Mesendoderm (in vitro differentiated cells): ENCODE data around the gene TMX1.

Experiments used
- DNase-seq: peaks from one replicate; pipeline ENCODE4 v3.0.0; 2013
- H2AK5ac ChIP-seq: 2 replicates; pipeline ENCODE4 v1.6.1; 2013; ENCODE audit warnings: low read length, inconsistent platforms
- H2BK120ac ChIP-seq: 2 replicates; pipeline ENCODE4 v1.6.1; 2013; ENCODE audit warnings: low read depth, mild to moderate bottlenecking, low read length, moderate library complexity, mixed read lengths
- H2BK15ac ChIP-seq: replicated peaks from 2 replicates; pipeline ENCODE4 v1.6.1; 2013; ENCODE audit warnings: low read depth, mild to moderate bottlenecking, moderate library complexity
- H2BK5ac ChIP-seq: 2 replicates; pipeline ENCODE4 v1.6.1; 2013; ENCODE audit warnings: low read length, inconsistent platforms
- H3K18ac ChIP-seq: 2 replicates; pipeline ENCODE4 v1.6.1; 2013; ENCODE audit warnings: mild to moderate bottlenecking, low read length, mixed read lengths
- H3K23ac ChIP-seq: one replicate; pipeline ENCODE4 v1.6.1; 2013; ENCODE audit warnings: low read length
- H3K27ac ChIP-seq: 2 replicates; pipeline ENCODE4 v1.5.1; 2013; ENCODE audit warnings: low read depth, mild to moderate bottlenecking, inconsistent platforms, low read length, moderate library complexity
- H3K27me3 ChIP-seq: 2 replicates; pipeline ENCODE4 v1.6.1; 2013; ENCODE audit warnings: low read length, control low read depth, mild to moderate bottlenecking, inconsistent platforms; ENCODE audit not compliant: insufficient read depth, poor library complexity
- H3K36me3 ChIP-seq: 2 replicates; pipeline ENCODE4 v1.6.1; 2013; ENCODE audit warnings: low read length, inconsistent platforms; ENCODE audit not compliant: control insufficient read depth, insufficient read depth
- H3K4ac ChIP-seq: one replicate; pipeline ENCODE4 v1.6.1; 2013; ENCODE audit warnings: low read depth, mild to moderate bottlenecking, low read length, moderate library complexity
- H3K4me1 ChIP-seq: 2 replicates; pipeline ENCODE4 v1.6.1; 2013; ENCODE audit warnings: low read depth, low read length, inconsistent platforms; ENCODE audit not compliant: control insufficient read depth
- H3K4me2 ChIP-seq: 2 replicates; pipeline ENCODE4 v1.6.1; 2013; ENCODE audit warnings: low read length
- H3K4me3 ChIP-seq: 2 replicates; pipeline ENCODE4 v1.5.1; 2013; ENCODE audit warnings: mild to moderate bottlenecking, low read length
- H3K56ac ChIP-seq: one replicate; pipeline ENCODE4 v1.6.1; 2013; ENCODE audit warnings: low read length
- H3K79me1 ChIP-seq: 2 replicates; pipeline ENCODE4 v1.6.1; 2013; ENCODE audit warnings: low read length, inconsistent platforms
- H3K79me2 ChIP-seq: 2 replicates; pipeline ENCODE4 v1.6.1; 2013; ENCODE audit warnings: mild to moderate bottlenecking, low read length; ENCODE audit not compliant: control insufficient read depth, insufficient read depth
- H3K9ac ChIP-seq: 2 replicates; pipeline ENCODE4 v1.6.1; 2013; ENCODE audit warnings: low read length, inconsistent platforms
- H4K5ac ChIP-seq: one replicate; pipeline ENCODE4 v1.6.1; 2013; ENCODE audit warnings: low read length
- H4K8ac ChIP-seq: one replicate; pipeline ENCODE4 v1.6.1; 2013; ENCODE audit warnings: low read depth, mild to moderate bottlenecking, control low read depth, low read length, moderate library complexity
- WGBS: extraction: QIAGEN DNeasy Blood & Tissue Kit; methylation state at CpG from one replicate; pipeline ENCODE4 v1.1.7; 2013; ENCODE audit warnings: low lambda C conversion rate, missing lambda C conversion rate; ENCODE audit not compliant: insufficient coverage; ENCODE audit errors: extremely low coverage; 5-methylcytosine and 5-hydroxymethylcytosine counted together

TMX1 gene

DNA sequence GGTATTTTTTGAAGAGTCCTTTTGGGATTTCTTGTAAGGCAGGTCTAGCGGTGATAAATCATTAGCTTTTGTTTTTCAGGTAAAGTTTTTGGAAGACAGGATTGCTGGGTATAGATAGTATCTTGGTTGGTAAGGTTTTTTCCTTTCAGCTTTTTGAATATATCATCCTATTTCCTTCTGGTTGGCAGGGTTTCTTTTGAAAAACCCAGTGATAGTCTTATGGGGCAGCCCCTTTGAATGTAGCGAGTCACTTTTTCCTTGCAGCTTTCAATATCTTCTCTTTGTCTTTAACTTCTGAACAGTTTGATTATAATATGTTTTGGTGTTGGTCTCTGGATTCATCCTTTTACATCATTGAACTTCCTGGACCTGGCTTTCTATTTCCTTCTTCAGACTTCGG is 20.2 kb downstream of the TMX1 start:
- Histone ChIP-seq H2AK5ac (no peak overlapping the region), H3K4me3 (no peak overlapping the region)

DNA sequence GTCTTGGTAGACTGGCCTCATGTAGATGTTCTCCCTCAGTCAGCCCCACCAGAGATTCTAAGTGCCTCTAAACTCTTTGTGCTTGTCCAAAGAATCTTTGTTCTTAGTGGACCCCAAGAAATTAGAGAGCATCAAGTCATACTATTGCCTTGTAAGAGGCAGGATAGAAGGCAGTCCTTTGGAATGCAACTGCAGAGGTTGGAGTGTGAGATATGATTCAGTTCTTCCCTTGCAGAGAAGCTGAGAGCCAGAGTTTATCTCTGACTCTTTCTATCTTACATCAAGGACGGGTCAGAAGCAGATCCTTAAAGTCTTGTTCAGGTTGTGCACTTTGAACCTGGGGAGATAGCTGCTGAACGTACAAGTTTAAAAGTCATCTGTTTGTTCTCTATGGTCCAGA is 21.1 kb downstream of the TMX1 start:
- DNase-seq = no peak
- no peak overlapping the region for H2AK5ac ChIP-seq
- no peak overlapping the region for H3K27ac ChIP-seq
- H3K79me1 ChIP-seq = peaks cover 2% of the 10 kb centered on the region
- H3K36me3 ChIP-seq = no peaks in the 10 kb centered on the region
- H3K4me3 ChIP-seq = no peak overlapping the region
- H3K9ac ChIP-seq = no peak overlapping the region
- no peaks in the 10 kb centered on the region for H3K27me3 ChIP-seq
- H2BK5ac ChIP-seq = no peak overlapping the region
- H4K8ac ChIP-seq = no peak overlapping the region
- no peak overlapping the region for H2BK15ac ChIP-seq
- no peak overlapping the region for H4K5ac ChIP-seq
- H2BK120ac ChIP-seq = no peak overlapping the region
- H3K23ac ChIP-seq = no peak overlapping the region
- no peak overlapping the region for H3K56ac ChIP-seq
- H3K4me2 ChIP-seq = no peak overlapping the region
- no peaks in the 10 kb centered on the region for H3K4me1 ChIP-seq
- WGBS = no CpG with 5 or more reads among the region's 2 CpGs
- H3K18ac ChIP-seq = no peak overlapping the region
- no peak overlapping the region for H3K4ac ChIP-seq
- no peaks in the 10 kb centered on the region for H3K79me2 ChIP-seq

More for the DNA sequence above, 20.2 kb downstream of the TMX1 start:
- no peak overlapping the region for H2BK120ac ChIP-seq
- WGBS = no CpG with 5 or more reads among the region's 3 CpGs
- no peak overlapping the region for H3K4ac ChIP-seq
- no peak overlapping the region for H2BK5ac ChIP-seq
- H3K23ac ChIP-seq = no peak overlapping the region
- peaks cover 2% of the 10 kb centered on the region for H3K79me1 ChIP-seq
- H3K36me3 ChIP-seq = no peaks in the 10 kb centered on the region
- no peak for DNase-seq
- no peak overlapping the region for H3K9ac ChIP-seq
- no peak overlapping the region for H4K5ac ChIP-seq
- no peak overlapping the region for H3K4me2 ChIP-seq
- no peaks in the 10 kb centered on the region for H3K27me3 ChIP-seq
- H3K56ac ChIP-seq = no peak overlapping the region
- H3K18ac ChIP-seq = no peak overlapping the region
- no peaks in the 10 kb centered on the region for H3K4me1 ChIP-seq
- no peaks in the 10 kb centered on the region for H3K79me2 ChIP-seq
- H2BK15ac ChIP-seq = no peak overlapping the region
- no peak overlapping the region for H4K8ac ChIP-seq
- H3K27ac ChIP-seq = no peak overlapping the region

DNA sequence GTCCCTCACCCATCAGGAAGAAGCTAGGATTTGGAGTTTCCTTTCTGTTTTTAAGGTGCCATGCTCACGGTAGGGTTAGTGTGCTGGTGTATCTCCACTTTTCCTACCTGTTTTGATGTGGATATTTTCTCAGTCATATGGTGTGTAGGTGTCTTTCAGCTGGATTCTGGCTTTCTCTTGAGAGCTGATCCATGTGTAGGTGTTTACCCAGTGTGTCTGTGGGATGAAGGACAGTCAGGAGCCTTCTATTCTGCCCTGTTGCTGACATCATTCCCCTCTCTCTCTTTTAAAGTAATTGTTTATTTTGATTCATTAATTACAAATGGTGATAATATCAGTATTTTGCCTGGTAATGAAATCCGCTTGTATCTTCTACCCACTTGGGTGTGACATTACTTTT is 22.8 kb downstream of the TMX1 start:
- Histone ChIP-seq H3K4me1 (no peaks in the 10 kb centered on the region), H3K79me2 (no peaks in the 10 kb centered on the region), H3K27ac (no peak overlapping the region), H3K27me3 (no peaks in the 10 kb centered on the region), H3K79me1 (peaks cover 2% of the 10 kb centered on the region), H4K8ac (no peak overlapping the region), H3K36me3 (no peaks in the 10 kb centered on the region), H3K56ac (no peak overlapping the region), H2BK5ac (no peak overlapping the region), H3K4me2 (no peak overlapping the region), H2BK15ac (no peak overlapping the region), H3K23ac (no peak overlapping the region), H2BK120ac (no peak overlapping the region), H3K4me3 (no peak overlapping the region), H3K9ac (no peak overlapping the region), H2AK5ac (no peak overlapping the region), H4K5ac (no peak overlapping the region), H3K4ac (no peak overlapping the region), H3K18ac (no peak overlapping the region)
- DNase-seq = no peak
- WGBS = no CpG with 5 or more reads among the region's 2 CpGs

DNA sequence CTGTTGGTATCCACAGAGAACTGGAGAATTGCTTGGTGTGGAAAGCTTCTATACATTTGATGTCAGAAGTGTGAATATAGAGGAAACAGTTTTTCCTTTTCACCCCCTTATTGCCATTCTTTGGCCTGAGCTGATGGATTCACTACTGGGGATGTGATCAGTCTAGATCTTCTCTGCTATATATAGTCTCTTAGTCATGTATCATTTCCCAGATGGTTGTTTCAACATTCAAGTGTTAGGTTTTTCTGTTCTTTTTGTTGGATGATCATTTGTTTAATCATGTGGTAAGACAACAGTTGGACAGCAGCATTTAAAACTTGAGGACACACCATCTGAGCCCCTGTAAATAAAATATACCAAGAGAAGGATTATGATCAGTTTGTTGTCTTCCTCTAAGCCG is 29.6 kb downstream of the TMX1 start:
- Histone ChIP-seq H2BK5ac (no peak overlapping the region), H3K27ac (no peak overlapping the region), H3K79me2 (no peaks in the 10 kb centered on the region), H3K4me1 (no peaks in the 10 kb centered on the region), H3K4me2 (no peak overlapping the region), H4K8ac (no peak overlapping the region), H3K27me3 (no peaks in the 10 kb centered on the region), H3K4me3 (no peak overlapping the region), H2AK5ac (no peak overlapping the region), H4K5ac (no peak overlapping the region), H3K4ac (no peak overlapping the region), H2BK15ac (no peak overlapping the region), H3K18ac (no peak overlapping the region), H3K56ac (no peak overlapping the region), H3K79me1 (no peaks in the 10 kb centered on the region), H3K23ac (no peak overlapping the region), H3K36me3 (no peaks in the 10 kb centered on the region), H2BK120ac (no peak overlapping the region), H3K9ac (no peak overlapping the region)
- no CpG with 5 or more reads among the region's 1 CpG for WGBS
- no peak for DNase-seq

DNA sequence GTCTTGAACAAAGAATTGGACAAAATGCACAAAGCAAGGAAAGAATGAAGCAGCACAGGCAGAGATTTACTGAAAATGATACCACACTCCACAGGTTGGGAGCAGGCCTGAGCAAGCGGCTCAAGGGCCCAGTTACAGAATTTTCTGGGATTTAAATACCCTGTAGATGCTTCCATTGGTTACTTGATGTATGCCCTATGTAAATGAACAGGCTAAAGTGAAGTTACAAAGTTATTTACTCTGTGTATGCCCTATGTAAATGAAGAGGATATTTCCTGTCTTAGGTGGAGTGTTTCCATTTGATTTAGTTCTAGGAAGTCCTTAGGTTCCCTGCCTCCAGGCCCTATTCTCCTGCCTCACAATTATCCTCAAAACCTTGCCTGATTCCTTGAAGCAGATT is 36.6 kb downstream of the TMX1 start:
- DNase-seq = no peak
- Histone ChIP-seq H3K27ac (no peak overlapping the region), H3K23ac (no peak overlapping the region), H3K9ac (no peak overlapping the region), H2BK5ac (no peak overlapping the region), H2BK120ac (no peak overlapping the region), H3K79me1 (no peaks in the 10 kb centered on the region), H3K27me3 (no peaks in the 10 kb centered on the region), H3K18ac (no peak overlapping the region), H4K8ac (no peak overlapping the region), H3K4me3 (no peak overlapping the region), H3K56ac (no peak overlapping the region), H4K5ac (no peak overlapping the region), H3K4me1 (no peaks in the 10 kb centered on the region), H3K79me2 (no peaks in the 10 kb centered on the region), H2BK15ac (no peak overlapping the region), H3K4ac (no peak overlapping the region), H2AK5ac (no peak overlapping the region), H3K36me3 (no peaks in the 10 kb centered on the region), H3K4me2 (no peak overlapping the region)
- WGBS = no CpG with 5 or more reads among the region's 1 CpG

DNA sequence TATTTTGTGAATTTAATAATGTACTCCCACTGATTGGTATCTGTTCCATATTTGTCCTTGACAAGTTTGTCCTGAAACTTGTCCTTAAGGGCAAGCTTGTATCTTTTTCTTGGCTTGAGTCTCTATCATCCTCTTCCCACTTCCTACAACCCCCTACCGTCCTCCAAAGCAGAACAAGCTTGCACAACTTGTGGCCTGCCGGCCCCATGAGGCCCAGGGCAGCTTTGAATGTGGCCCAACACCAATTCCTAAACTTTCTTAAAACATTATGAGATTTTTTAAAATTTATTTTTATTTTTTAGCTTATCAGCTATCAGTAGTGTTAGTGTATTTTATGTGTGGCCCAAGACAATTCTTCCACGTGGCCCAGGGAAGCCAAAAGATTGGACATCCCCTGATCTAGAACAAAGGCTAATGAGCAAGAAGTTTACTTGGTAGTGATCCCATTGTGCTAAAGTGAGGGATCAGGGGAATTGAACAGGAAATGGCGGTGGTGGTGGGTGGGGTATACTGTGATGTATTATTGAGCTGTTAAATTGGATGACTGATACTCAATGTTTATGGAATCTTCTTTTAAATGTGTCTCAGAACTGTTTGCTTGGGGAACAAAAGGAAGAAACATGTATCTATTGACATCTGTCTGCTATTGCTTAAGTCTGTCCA is 37.8 kb downstream of the TMX1 start:
- H3K9ac ChIP-seq = no peak overlapping the region
- no peaks in the 10 kb centered on the region for H3K79me2 ChIP-seq
- no peak overlapping the region for H3K27ac ChIP-seq
- H2BK15ac ChIP-seq = no peak overlapping the region
- H3K18ac ChIP-seq = no peak overlapping the region
- WGBS = no CpG with 5 or more reads among the region's 4 CpGs
- H2BK5ac ChIP-seq = no peak overlapping the region
- H3K79me1 ChIP-seq = no peaks in the 10 kb centered on the region
- no peak overlapping the region for H4K5ac ChIP-seq
- no peak overlapping the region for H2BK120ac ChIP-seq
- H3K27me3 ChIP-seq = no peaks in the 10 kb centered on the region
- no peak overlapping the region for H3K4me2 ChIP-seq
- no peak overlapping the region for H4K8ac ChIP-seq
- no peaks in the 10 kb centered on the region for H3K4me1 ChIP-seq
- H3K56ac ChIP-seq = no peak overlapping the region
- H2AK5ac ChIP-seq = no peak overlapping the region
- no peak for DNase-seq
- H3K4ac ChIP-seq = no peak overlapping the region
- H3K36me3 ChIP-seq = no peaks in the 10 kb centered on the region
- H3K23ac ChIP-seq = no peak overlapping the region
- no peak overlapping the region for H3K4me3 ChIP-seq
